Measurements from ENCODE around the gene BLZF1. TPM values are rescaled to one million over a fixed set of nuclear protein-coding genes. Genes with fewer than 3 reads are reported as not detected.
"Not testable (repeated sequence)": the region's sequence is repeated elsewhere in the genome, so short reads cannot be mapped to it uniquely, and the experiment has no call there.

BLZF1 gene
- total RNA-seq, 1 experiment from 2014 or later: 20.4 TPM

- no peak for DNase-seq
- no peaks in the 10 kb centered on the region for H3K36me3 ChIP-seq
- no peak overlapping the region for H3K27ac ChIP-seq
- no peak overlapping the region for H3K4me3 ChIP-seq
- no peaks in the 10 kb centered on the region for H3K9me3 ChIP-seq (replicated peaks)
- no peaks in the 10 kb centered on the region for H3K27me3 ChIP-seq
- no peaks in the 10 kb centered on the region for H3K4me1 ChIP-seq
These were observed 27.1 kb upstream of the BLZF1 start for GRCh38 chr1:169340882-169341281.

- not testable (repeated sequence) for H3K36me3 ChIP-seq; H3K4me3 ChIP-seq; DNase-seq; H3K4me1 ChIP-seq; H3K27me3 ChIP-seq; H3K9me3 ChIP-seq (replicated peaks); H3K27ac ChIP-seq
These were observed 25.9 kb upstream of the BLZF1 start for GRCh38 chr1:169342096-169342495.

- Histone ChIP-seq H3K27ac (no peak overlapping the region), H3K27me3 (no peaks in the 10 kb centered on the region), H3K4me3 (no peak overlapping the region), H3K36me3 (no peaks in the 10 kb centered on the region), H3K4me1 (no peaks in the 10 kb centered on the region), H3K9me3 (replicated peaks) (no peaks in the 10 kb centered on the region)
- DNase-seq: no peak
These were observed 22.5 kb upstream of the BLZF1 start for GRCh38 chr1:169345511-169345910.

- Histone ChIP-seq H3K27ac (no peak overlapping the region), H3K4me3 (no peak overlapping the region), H3K9me3 (replicated peaks) (no peaks in the 10 kb centered on the region), H3K27me3 (no peaks in the 10 kb centered on the region), H3K36me3 (no peaks in the 10 kb centered on the region), H3K4me1 (no peaks in the 10 kb centered on the region)
- DNase-seq: no peak
These were observed 21.9 kb upstream of the BLZF1 start for GRCh38 chr1:169346036-169346589.

GRCh38 chr1:169347688-169348382 is 20.2 kb upstream of the BLZF1 start:
- Histone ChIP-seq H3K27me3 (no peaks in the 10 kb centered on the region), H3K9me3 (replicated peaks) (peaks cover 6% of the 10 kb centered on the region), H3K4me3 (no peak overlapping the region), H3K4me1 (no peaks in the 10 kb centered on the region), H3K36me3 (no peaks in the 10 kb centered on the region), H3K27ac (no peak overlapping the region)
- DNase-seq: no peak

GRCh38 chr1:169348383-169349036 is 19.5 kb upstream of the BLZF1 start:
- DNase-seq: peak in 1 of 2 experiments; percentile 76
- no peaks in the 10 kb centered on the region for H3K27me3 ChIP-seq

GRCh38 chr1:169360415-169360814 is 7.6 kb upstream of the BLZF1 start:
- peaks cover 4% of the 10 kb centered on the region for H3K9me3 ChIP-seq (replicated peaks)
- no peak for DNase-seq
- H3K36me3 ChIP-seq: no peaks in the 10 kb centered on the region
- no peak overlapping the region for H3K27ac ChIP-seq
- H3K4me3 ChIP-seq: no peak overlapping the region
- no peaks in the 10 kb centered on the region for H3K27me3 ChIP-seq
- no peaks in the 10 kb centered on the region for H3K4me1 ChIP-seq

More at GRCh38 chr1:169348383-169349036, 19.5 kb upstream of the BLZF1 start:
- Histone ChIP-seq H3K9me3 (replicated peaks) (peaks cover 6% of the 10 kb centered on the region), H3K36me3 (no peaks in the 10 kb centered on the region), H3K4me1 (no peaks in the 10 kb centered on the region), H3K4me3 (no peak overlapping the region), H3K27ac (no peak overlapping the region)

GRCh38 chr1:169361281-169361680 is 6.7 kb upstream of the BLZF1 start:
- Histone ChIP-seq H3K4me3 (no peak overlapping the region), H3K36me3 (no peaks in the 10 kb centered on the region), H3K9me3 (replicated peaks) (peaks cover 4% of the 10 kb centered on the region), H3K27ac (no peak overlapping the region), H3K27me3 (no peaks in the 10 kb centered on the region), H3K4me1 (no peaks in the 10 kb centered on the region)
- DNase-seq: no peak

GRCh38 chr1:169363046-169363730 is 4.8 kb upstream of the BLZF1 start:
- Histone ChIP-seq H3K27ac (peak overlapping the region; percentile 16; the same call in 1 of the 2 replicates), H3K4me3 (no peak overlapping the region), H3K4me1 (no peaks in the 10 kb centered on the region), H3K36me3 (no peaks in the 10 kb centered on the region), H3K27me3 (no peaks in the 10 kb centered on the region), H3K9me3 (replicated peaks) (peaks cover 4% of the 10 kb centered on the region)
- DNase-seq: no peak

GRCh38 chr1:169364948-169365347 is 3.0 kb upstream of the BLZF1 start:
- no peak overlapping the region for H3K4me3 ChIP-seq
- no peaks in the 10 kb centered on the region for H3K27me3 ChIP-seq
- H3K27ac ChIP-seq: no peak overlapping the region
- H3K4me1 ChIP-seq: no peaks in the 10 kb centered on the region; the same call in 1 of the 2 replicates
- H3K9me3 ChIP-seq (replicated peaks): peaks cover 4% of the 10 kb centered on the region
- DNase-seq: no peak
- H3K36me3 ChIP-seq: no peaks in the 10 kb centered on the region

GRCh38 chr1:169367096-169367685 is 804 bp upstream of the BLZF1 start:
- Histone ChIP-seq H3K27me3 (no peaks in the 10 kb centered on the region), H3K4me3 (peak overlapping the region; percentile 88), H3K9me3 (replicated peaks) (peaks cover 4% of the 10 kb centered on the region), H3K27ac (peak overlapping the region; percentile 87; the same call in 1 of the 2 replicates), H3K36me3 (0 out of 2 replicates have a peak, but pooled peaks cover 2% of the 10 kb centered on the region), H3K4me1 (no peaks in the 10 kb centered on the region; the same call in 1 of the 2 replicates)
- no peak for DNase-seq

- Histone ChIP-seq H3K27me3 (no peaks in the 10 kb centered on the region), H3K27ac (peak overlapping the region; percentile 87), H3K9me3 (replicated peaks) (peaks cover 4% of the 10 kb centered on the region), H3K4me1 (no peaks in the 10 kb centered on the region; the same call in 1 of the 2 replicates), H3K4me3 (peak overlapping the region; percentile 88), H3K36me3 (peaks cover 5% of the 10 kb centered on the region)
- peak in 1 of 2 experiments; percentile 9 for DNase-seq
These were observed 393 bp downstream of the BLZF1 start for GRCh38 chr1:169368406-169368769.

GRCh38 chr1:169371404-169371803 is 3.4 kb downstream of the BLZF1 start:
- no peak overlapping the region for H3K27ac ChIP-seq
- no peak overlapping the region for H3K4me3 ChIP-seq
- H3K36me3 ChIP-seq: peaks cover 7% of the 10 kb centered on the region
- no peak for DNase-seq
- no peaks in the 10 kb centered on the region for H3K27me3 ChIP-seq
- no peaks in the 10 kb centered on the region; the same call in 1 of the 2 replicates for H3K4me1 ChIP-seq
- no peaks in the 10 kb centered on the region for H3K9me3 ChIP-seq (replicated peaks)

GRCh38 chr1:169381162-169381561 is 13.2 kb downstream of the BLZF1 start:
- no peak for DNase-seq
- no peak overlapping the region for H3K4me3 ChIP-seq
- H3K27me3 ChIP-seq: no peaks in the 10 kb centered on the region
- peaks cover 32% of the 10 kb centered on the region for H3K36me3 ChIP-seq
- H3K27ac ChIP-seq: no peak overlapping the region
- H3K4me1 ChIP-seq: no peaks in the 10 kb centered on the region; the same call in 1 of the 2 replicates
- H3K9me3 ChIP-seq (replicated peaks): no peaks in the 10 kb centered on the region

Data from SJCRH30 (cell line).